Left kidney (tissue), 2 donors: ENCODE data around the gene LDLRAD4. TPM values are rescaled to one million over a fixed set of nuclear protein-coding genes. Genes with fewer than 3 reads are reported as not detected.

ENCODE experiments used
- DNase-seq: peaks from one replicate; pipeline ENCODE4 v3.0.0-alpha.2; 2013
- polyA plus RNA-seq: library from polyadenylated mRNA; unstranded; fragments of 120-200 nt; gene quantifications from one replicate; pipeline ENCODE4 v1.2.1, GENCODE V29; 2013; ENCODE audit not compliant: insufficient read length

Gene LDLRAD4
- polyA plus RNA-seq, 1 donor = 9.7 TPM

DNA sequence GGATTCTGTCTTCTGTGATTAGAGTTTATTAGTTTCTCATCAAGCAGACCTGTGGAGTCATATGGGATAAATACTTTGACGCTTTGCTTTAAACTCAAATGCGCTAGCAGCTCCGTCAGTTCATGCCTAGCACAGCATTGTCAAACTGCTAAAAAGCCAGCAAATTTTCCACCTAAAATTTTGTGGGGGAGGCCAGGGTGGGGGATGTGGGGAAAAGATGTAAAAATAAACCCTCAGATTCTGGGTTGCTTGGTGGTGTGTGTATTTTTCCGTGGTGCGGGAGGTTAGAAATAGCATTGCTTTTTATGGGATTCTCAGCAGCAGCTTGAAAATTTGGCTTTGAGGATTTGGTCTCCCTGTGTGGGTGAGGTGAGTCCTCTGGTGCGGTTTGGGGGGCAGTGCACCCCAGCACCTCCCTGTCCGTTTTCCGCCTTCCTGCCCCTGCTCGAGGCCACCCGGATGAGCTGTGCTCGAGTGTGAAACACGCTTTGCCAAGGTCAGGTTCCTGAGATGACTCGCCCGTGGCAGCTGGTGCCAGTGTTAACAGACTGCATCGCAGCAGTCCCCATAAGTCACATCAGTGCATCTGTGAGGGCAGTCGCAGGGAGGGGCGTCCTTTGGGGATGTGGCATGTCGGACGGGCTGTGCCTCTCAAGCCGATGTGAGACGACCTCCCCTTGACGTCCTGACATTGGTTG is 65.9 kb downstream of the LDLRAD4 start:
- no peak for DNase-seq

DNA sequence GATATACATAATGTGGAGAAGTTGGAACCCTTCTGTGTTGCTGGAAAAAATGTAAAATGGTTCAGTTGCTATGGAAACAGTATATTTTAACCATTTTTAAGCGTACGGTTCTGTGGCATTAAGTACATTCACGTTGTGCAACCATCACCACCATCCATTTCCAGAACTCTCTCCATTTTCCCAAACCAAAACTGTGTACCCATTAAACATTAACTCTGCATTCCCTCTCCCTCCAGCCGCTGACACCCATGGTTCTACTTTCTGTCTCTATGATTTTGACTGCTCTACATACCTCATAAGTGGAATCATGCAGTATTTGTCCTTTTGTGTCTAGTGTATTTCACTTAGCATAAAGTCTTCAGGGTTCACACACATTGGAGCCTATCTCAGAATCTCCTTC is 67.3 kb downstream of the LDLRAD4 start:
- DNase-seq = no peak

DNA sequence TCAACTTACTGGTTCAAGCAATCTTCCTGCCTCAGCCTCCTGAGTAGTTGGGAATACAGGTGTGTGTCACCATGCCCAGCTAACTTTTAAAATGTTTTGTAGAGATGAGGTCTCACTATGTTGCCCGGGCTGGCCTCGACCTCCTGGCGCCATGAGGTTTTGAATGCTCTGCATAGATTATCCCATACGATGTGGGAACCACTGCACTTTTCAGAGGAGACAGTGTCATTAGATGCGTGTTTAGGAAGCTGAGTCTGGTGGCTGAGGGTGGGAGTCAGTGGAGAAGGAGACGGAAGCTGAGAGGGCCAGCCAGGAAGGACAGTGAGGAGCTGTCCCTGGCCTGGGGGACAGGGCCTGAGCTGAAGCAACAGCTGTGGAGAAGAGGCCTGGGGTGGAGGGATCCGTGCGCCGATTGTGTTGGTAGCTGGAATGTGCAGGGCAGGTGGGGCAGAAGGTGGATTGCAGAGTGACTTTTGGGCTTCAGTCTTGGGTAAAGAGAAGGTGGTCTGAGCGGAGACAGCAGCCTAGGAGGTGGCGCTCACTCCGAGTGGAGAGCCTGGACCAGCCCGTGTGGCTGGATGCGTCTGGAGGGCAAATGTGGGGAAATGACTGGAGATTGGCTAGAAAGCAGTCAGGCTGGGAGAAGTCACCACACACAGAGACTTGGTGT is 68.0 kb downstream of the LDLRAD4 start:
- DNase-seq = no peak

DNA sequence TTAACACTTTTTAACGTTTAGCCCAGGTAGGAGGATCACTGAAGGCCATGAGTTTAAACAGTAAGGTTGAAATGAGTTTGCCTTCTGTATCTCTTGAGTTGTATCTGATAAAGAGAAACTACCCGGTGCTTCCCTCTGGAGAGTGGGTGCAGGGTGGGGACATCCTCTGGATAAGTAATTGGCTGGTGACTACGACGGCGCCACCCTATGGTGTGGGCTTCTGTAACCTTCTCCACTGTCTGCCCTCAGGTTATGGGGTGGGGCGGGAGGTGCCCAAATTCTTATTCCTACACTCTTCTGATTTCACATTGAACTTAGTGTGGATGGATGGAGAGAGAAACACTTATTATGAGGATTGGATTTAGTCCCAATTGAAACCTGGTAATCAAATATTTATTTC is 68.8 kb downstream of the LDLRAD4 start:
- DNase-seq = no peak

DNA sequence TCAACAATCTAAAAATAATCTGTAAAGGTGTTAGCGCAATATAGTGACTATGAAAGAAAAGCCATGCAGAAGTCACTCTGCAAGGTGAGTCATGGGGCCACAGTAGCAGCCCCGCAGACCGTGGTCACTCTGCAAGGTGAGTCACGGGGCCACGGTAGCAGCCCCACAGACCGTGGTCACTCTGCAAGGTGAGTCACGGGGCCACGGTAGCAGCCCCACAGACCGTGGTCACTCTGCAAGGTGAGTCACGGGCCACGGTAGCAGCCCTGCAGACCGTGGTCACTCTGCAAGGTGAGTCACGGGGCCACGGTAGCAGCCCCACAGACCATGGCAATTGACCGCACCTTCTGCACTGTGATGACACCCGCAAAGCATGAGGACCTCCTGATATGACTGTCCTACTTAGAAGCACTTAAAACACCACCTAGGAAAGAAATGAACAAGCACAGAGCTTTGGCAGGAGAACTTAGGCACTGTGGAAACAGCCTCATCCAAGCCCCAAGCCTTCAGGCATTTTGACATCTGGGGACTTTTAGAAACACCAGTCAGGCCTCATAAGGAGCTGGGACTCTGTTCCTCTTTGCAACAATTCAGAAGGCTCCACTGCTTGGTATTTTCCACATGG is 70.1 kb downstream of the LDLRAD4 start:
- DNase-seq = no peak

DNA sequence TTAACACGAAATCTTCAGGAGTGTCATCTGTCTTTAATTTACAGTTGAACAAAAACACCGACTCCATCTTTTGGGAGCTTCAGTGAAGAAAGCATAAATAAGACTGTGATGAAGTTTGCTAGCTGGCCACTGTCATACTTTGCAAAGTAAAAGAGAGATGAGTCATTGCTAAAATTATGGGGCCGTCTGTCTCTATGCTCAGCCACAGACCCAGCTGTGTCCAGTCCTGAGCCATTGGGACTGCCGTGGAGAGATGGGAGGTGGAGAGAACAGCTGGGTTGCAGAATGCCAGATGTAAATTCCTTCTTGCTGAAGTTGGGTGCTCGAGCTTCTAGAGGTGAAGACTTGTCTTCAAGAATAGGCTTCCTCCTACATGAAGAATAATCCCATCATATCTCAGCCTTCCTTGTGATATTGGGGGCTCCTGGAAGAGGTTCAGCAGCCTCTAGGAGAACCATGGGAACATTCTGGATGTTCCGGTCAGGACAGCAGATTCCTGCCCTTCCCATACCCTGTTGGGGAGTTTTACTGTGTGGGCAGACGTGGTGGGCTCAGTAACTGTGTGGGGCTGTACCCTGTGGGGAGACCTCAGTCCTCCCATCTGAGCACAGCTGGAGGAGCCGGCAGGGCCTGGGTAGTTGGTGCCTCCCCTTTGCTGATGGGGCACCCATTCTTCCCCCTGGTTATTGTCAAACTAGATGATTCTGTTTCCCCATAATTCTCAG is 71.1 kb downstream of the LDLRAD4 start:
- DNase-seq = no peak

DNA sequence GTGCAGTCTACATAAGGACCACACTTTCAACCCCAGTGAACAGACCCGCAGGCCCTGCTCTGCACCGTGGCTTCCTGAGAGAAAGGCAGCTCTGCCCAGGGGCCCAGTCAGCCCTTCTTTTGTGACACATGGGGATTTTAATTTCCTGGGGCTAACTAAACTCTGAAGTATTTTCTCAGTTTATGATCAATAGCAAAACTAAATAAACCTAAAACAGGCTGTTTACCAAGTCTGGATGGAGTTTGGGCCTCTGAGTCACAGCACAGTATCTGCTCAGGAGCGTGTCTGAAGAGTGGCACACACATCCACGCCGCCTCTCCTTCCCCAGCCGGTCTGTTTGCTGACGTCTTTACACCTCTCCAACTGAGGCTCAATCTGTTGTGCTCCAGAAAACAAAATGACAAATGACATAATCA is 72.3 kb downstream of the LDLRAD4 start:
- no peak for DNase-seq

DNA sequence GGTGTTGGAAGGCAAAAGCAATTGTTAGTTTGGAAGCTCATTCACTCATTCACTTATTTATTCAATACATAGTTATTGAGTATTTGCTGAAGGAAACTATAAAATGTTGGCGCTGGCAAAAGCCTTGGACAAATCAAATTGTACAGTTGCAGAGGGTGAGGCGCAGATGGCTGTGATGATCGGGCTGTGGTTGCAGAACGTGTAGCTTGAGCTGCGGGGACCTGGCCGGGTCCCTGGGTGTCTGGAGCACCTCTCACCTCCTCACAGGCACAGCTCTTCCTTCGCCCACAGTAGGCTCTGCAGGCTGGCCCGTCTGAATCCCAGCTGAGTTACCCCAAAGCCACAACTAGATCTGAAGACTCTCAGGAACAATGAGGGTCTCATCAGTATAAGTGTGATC is 72.7 kb downstream of the LDLRAD4 start:
- DNase-seq = no peak

DNA sequence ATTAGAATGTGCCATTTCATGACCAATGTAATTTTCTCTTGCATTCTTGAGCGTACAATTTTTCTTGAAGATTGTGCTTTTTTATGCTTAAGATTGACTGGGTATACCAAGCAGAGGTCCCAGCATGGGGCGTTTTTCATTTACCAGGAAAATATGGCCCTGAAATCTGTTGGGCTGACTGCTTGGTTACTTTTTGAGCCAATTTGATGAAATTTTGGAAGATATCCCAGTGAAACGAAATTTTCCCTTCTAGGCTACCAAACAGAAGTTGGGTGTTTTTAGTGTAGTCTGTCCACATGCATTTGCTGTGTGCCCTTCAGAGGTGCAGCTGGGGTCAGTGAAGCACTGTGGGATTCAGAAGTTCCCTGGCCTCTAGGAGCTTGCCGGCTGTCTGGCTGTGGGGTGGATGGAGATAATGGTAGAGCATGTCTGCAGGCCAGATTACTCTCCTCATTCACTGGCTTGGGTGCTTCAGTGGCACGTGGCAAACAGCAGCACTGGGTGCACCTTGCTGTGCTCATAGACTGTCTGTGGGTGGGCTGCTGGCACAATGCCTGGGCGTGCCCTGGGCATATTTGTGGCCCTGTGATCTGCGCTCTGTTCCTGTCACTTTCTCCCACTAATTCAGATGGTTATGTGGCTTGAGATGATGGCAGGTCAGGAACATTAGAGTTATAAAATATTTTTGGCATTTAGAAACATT is 73.3 kb downstream of the LDLRAD4 start:
- no peak for DNase-seq

DNA sequence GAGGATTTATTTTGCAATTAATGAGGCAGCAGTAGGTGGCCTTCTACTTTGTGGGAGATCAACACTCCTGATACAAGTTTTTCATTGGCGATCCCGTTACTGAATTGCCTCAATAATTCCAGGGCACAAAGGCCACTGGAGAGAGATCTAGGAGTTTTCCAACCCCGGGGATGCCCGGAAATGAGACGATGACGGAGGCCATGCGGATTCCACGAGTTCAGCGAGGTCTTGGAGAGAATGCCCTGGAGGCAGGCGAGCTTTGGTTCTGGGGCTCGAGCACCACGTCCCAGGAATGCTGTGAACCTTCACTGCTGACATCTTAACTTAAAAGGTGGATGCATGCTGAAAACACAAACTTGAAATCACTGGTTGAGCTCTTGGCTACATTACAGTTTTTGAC is 74.2 kb downstream of the LDLRAD4 start:
- no peak for DNase-seq

DNA sequence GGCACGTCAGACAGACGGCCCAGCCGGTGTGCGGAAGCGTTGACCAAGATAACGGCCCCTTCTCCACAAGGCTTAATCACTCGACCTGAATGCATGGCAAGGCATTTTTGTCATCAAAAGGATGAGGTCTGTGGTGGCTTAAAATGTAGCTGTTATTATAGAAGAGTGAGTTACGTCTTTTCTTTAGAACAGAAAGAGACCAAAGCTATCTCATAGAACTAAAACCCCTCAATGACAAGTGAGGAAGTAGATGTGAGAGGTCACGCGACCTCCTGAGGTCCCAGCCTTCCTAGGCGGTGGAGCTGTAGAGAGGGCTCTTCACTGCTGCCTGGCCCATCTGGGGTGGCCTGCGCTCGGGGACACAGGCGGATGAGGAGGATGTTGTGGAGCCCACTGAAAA is 75.7 kb downstream of the LDLRAD4 start:
- DNase-seq = no peak

DNA sequence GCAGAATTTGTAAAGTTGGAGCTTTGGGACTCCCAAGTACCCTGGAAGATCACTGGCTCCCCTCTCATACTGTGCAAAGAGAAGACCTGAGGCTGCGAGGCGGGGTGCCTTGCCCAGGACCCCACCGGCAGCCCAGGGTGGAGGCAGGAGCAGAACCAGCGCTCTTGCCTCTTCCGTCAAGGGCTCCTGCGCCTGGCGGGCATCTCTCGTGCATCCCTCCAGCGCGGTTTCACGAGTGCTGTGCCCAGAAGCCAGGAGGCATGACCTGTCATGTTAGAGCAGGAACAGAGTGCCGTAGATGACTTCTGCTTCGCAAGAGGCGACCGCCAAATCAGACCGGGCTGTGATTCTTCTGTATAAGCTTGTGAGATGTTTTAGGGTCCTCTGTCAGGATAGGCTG is 77.3 kb downstream of the LDLRAD4 start:
- no peak for DNase-seq

DNA sequence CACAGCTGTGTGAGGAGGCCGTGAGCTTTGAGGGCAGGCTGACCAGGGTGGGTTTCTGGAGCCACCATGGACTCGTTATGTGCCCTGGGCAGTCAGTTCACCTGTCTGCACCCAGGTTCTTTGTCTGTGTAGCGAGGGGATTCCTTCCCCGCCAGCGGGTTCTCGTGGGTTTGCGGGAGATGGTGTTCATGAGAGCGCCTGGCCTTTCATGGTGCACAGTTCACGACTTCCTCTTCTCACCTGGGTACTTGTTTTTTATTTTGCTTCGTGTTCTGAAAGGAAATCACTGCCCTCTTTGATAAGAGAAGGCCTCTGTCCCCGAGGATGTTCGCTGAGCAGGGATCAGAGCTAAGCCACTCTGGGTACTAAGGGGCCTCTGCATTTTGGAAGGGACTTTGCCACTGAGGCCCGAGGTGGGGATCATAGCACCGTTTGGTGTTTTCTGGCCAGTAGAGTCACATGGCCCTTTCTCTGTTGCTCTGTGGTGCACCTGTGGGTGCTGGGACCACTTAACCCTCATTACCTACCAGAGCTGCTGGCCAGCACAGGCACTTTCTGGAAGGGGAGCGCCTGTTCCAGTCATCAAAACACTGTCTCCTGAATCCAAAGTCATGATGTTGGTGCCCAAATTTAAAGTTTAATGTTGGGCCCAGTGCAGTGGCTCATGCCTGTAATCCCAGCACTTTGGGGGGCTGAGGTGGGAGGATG is 78.5 kb downstream of the LDLRAD4 start:
- no peak for DNase-seq

DNA sequence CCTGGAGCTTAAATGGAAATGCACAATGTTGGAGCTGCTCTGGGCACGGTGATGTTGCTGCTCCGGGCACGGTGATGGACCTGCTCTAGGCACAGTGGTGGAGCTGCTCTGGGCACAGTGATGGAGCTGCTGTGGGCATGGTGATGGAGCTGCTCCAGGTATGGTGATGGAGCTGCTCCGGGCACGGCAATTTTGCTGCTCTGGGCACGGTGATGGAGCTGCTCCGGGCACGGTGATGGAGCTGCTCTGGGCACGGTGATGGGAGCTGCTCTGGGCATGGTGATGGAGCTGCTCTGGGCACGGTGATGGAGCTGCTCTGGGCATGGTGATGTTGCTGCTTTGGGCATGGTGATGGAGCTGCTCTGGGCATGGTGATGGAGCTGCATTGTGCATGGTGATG is 79.7 kb downstream of the LDLRAD4 start:
- no peak for DNase-seq

DNA sequence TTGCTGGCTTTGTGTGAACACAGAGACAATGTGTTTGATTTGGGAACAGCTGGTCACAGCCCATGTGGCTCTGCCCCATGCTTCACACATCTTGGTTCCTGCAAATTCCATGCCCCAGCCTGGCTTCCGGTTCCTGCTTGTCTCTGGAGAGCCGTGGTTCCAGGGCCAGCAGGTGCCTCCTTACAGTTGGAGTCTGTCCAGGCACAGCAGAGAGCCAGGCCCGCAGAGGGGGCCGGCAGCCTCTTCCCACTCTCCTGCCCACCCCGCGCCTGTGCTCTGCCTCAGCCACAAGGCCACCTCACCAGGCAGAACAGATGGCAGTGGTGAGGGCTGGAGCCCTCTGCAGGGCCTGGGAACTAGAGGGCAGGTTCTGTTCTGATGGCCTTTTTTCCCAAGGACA is 81.5 kb downstream of the LDLRAD4 start:
- no peak for DNase-seq

DNA sequence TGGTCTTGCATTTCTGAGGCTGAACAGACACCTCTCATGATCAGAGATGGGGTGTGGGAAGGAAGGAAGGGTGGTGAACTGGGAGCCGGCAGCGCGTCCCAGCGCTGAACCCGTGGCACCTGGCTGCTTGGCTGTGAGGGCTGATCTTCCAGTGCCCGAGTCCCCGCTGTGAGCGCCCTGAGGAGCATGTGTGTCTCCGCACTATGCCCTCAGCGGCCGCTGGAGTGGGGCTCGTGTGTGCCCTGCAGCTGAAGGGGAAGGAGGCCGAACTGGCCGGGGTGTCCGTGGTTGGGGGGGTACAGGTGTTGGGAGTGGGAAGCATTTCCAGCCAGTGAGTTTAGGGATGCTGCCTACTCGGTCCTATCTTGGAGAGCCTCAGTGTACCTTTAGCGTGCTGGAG is 82.2 kb downstream of the LDLRAD4 start:
- DNase-seq = no peak

DNA sequence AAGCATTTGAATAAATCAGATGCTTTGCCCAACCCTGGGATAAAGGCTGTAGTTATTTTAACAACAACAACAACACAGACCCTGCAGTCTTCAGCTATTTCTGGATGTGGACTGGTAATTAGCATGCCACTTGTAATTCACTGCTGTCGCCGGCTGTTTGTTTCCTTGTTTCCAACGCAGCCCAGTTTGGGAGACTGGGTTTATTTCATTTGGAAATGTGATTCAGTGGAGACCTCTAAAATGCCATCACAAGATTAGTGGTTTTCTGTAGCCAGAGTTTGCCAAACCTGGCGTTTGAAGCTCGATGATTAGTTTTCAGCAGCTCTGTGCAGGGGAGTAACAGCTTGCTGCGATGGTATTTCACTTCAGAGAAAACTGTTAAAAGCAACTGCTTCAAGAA is 83.5 kb downstream of the LDLRAD4 start:
- DNase-seq = peak; percentile 53

DNA sequence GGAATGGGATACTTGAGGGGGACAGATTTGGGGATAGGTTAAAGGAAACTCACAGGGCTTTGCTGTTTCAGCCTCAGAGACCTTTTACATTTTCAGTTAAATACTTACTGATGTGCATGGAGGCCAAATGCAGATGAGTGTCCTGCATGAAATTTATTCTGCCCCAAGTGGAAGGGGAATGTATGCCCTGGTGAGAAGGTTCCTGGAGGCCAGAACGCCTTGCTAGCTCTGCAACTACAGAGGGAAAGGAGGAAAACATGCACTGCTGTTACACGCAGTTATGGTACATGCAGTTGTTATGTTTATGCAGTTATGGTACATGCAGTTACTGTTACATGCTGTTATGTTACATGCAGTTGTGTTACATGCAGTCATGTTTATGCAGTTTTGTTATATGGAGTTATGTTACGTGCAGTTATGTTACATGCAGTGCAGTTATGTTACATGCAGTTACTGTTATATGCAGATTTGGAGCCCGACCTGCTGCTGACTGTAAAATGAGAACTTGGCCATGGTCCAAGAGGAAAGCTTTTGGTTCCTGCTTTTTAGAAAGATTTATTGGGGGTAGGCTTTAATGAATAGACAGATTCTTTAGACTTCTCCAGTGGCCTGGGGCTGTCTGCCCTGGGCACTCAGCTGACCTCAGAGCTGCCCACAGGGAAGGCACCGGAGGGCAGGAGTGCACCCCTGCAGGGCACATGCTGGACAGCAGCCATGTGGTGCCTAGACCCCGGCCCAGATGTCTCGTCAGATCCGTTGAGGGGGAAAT is 84.1 kb downstream of the LDLRAD4 start:
- peak; percentile 76 for DNase-seq

DNA sequence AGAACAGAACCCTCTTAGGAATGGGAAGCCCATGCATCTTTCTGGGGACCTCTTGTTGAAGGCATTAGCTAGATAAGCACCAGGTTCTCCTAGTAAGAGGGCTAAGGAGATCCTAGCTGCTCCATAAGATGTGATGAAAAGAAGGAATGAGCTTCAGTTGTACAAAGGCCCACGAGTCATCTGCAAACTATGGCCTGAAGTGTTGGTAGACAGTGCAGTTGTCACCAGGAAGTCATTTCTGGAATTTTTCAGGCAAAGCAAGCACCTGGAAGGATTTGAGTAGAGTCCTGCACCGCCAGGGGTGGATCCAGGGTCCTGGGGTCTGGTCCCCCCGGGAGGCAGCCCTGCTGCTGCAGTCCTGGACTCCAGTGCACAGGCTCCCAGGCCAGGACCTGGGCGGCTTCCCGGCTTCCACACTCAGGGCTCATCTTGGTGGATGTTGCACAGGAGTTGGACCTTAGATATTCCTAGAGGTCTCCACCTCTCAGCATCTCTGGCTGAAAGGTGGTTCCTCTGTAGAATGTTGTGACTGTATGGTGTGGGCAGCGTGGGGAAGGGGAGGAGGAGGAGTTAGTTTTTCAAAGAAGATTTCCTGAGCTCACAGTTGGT is 85.3 kb downstream of the LDLRAD4 start:
- DNase-seq = no peak

DNA sequence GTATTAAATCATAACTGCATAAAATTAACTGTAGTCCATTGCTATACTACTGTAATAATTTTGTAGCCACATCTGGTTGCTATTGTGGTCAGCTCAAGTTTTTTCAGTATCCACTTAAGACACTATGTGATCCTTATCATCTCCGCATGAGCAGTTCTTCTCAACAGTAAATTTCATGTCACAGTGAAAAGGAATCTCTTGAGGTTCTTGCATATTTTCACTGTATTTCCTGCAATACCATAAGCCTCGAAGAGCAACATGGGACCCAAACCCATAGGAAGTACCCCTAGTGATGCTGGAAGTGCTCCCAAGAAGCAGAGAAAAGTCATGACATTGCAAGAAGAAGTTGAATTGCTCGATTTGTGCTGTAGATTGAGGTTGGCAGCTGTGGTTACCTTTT is 86.7 kb downstream of the LDLRAD4 start:
- DNase-seq = no peak
